WTC11 (cell line): Measurements from ENCODE around the gene SLCO2A1.

ENCODE experiments used
- ATF6 ChIP-seq: sonication (generic); formaldehyde crosslinking; IDR thresholded peaks from 2 replicates; pipeline ENCODE4 v1.8.1; 2023; ENCODE audit warnings: mild to moderate bottlenecking, missing genetic modification reagents
- CTCF ChIP-seq: fragments of 200-600 bp; IDR thresholded peaks from 2 replicates; pipeline ENCODE4 v1.8.0; 2022; ENCODE audit warnings: antibody characterized with exemption
- ELF4 ChIP-seq: sonication (generic); formaldehyde crosslinking; IDR thresholded peaks from 2 replicates; pipeline ENCODE4 v1.8.1; 2022; ENCODE audit warnings: low read depth, mild to moderate bottlenecking, moderate library complexity, missing genetic modification reagents
- ETV6 ChIP-seq: sonication (generic); formaldehyde crosslinking; IDR thresholded peaks from 2 replicates; pipeline ENCODE4 v1.8.1; 2022; ENCODE audit warnings: mild to moderate bottlenecking, missing genetic modification reagents
- HMGXB4 ChIP-seq: sonication (generic); formaldehyde crosslinking; IDR thresholded peaks from 2 replicates; pipeline ENCODE4 v1.8.1; 2023; ENCODE audit warnings: mild to moderate bottlenecking, moderate library complexity, missing genetic modification reagents
- MAX ChIP-seq: sonication (generic); formaldehyde crosslinking; IDR thresholded peaks from 2 replicates; pipeline ENCODE4 v1.8.0; 2022; ENCODE audit warnings: mild to moderate bottlenecking, missing genetic modification reagents
- NR3C1 ChIP-seq: sonication (generic); formaldehyde crosslinking; conservative IDR thresholded peaks from 2 replicates; pipeline ENCODE4 v1.8.1; 2023; ENCODE audit warnings: low read depth, mild to moderate bottlenecking, missing genetic modification reagents
- OVOL2 ChIP-seq: fragments of 250-450 bp; sonication (Bioruptor Pico); IDR thresholded peaks from 2 replicates; pipeline ENCODE4 v1.9.0; 2021; ENCODE audit warnings: mild to moderate bottlenecking, borderline replicate concordance
- RELA ChIP-seq: sonication (generic); formaldehyde crosslinking; IDR thresholded peaks from 2 replicates; pipeline ENCODE4 v1.8.1; 2022; ENCODE audit warnings: missing genetic modification reagents, mild to moderate bottlenecking, borderline replicate concordance
- SP1 ChIP-seq: sonication (generic); formaldehyde crosslinking; conservative IDR thresholded peaks from 2 replicates; pipeline ENCODE4 v1.8.1; 2022; ENCODE audit warnings: missing genetic modification reagents
- ZNF416 ChIP-seq: fragments of 250-450 bp; sonication (Bioruptor Pico); IDR thresholded peaks from 2 replicates; pipeline ENCODE4 v1.9.0; 2021; ENCODE audit warnings: mild to moderate bottlenecking, inconsistent platforms

- no peak for TF ChIP-seq CTCF
- no peak for TF ChIP-seq ATF6 (CRISPR knock-in tag)
- TF ChIP-seq OVOL2 (CRISPR knock-in tag), result no peak
- no peak for TF ChIP-seq SP1
- no peak for TF ChIP-seq ETV6 (CRISPR knock-in tag)
- no peak for TF ChIP-seq ELF4 (CRISPR knock-in tag)
- TF ChIP-seq ZNF416 (CRISPR knock-in tag), result no peak
- TF ChIP-seq RELA (CRISPR knock-in tag), result no peak
- no peak for TF ChIP-seq MAX (CRISPR knock-in tag)
- no peak for TF ChIP-seq NR3C1 (CRISPR knock-in tag)
- TF ChIP-seq HMGXB4 (CRISPR knock-in tag), result no peak
Observed at GRCh38 chr3:134075568-134075825, 45.8 kb upstream of the SLCO2A1 start.
